Measurements from ENCODE around the gene HS3ST3B1.

The HS3ST3B1 gene

GRCh38 chr17:14346801-14347200 lies 45.9 kb downstream of the HS3ST3B1 start:
- H3K4me3 ChIP-seq (ENCODE audit: low read length) = no peak overlapping the region
- no peak for DNase-seq (ENCODE audit: low read depth)
- TF ChIP-seq CTCF (IDR thresholded peaks at IDR 0.05; ENCODE audit: insufficient read depth, low read depth, low read length, missing control alignments) = no peak

GRCh38 chr17:14351493-14351892 lies 50.6 kb downstream of the HS3ST3B1 start:
- DNase-seq (ENCODE audit: low read depth) = no peak
- no peak for TF ChIP-seq CTCF (IDR thresholded peaks at IDR 0.05; ENCODE audit: insufficient read depth, low read depth, low read length, missing control alignments)
- H3K4me3 ChIP-seq (ENCODE audit: low read length) = no peak overlapping the region

GRCh38 chr17:14352136-14352535 lies 51.3 kb downstream of the HS3ST3B1 start:
- DNase-seq (ENCODE audit: low read depth) = no peak
- no peak overlapping the region for H3K4me3 ChIP-seq (ENCODE audit: low read length)
- no peak for TF ChIP-seq CTCF (IDR thresholded peaks at IDR 0.05; ENCODE audit: insufficient read depth, low read depth, low read length, missing control alignments)

GRCh38 chr17:14353861-14354474 lies 53.1 kb downstream of the HS3ST3B1 start:
- H3K4me3 ChIP-seq (ENCODE audit: low read length) = no peak overlapping the region
- DNase-seq (ENCODE audit: low read depth) = no peak
- TF ChIP-seq CTCF (IDR thresholded peaks at IDR 0.05; ENCODE audit: insufficient read depth, low read depth, low read length, missing control alignments) = no peak

- H3K4me3 ChIP-seq (ENCODE audit: low read length) = no peak overlapping the region
- TF ChIP-seq CTCF (IDR thresholded peaks at IDR 0.05; ENCODE audit: insufficient read depth, low read depth, low read length, missing control alignments) = no peak
- no peak for DNase-seq (ENCODE audit: low read depth)
Observed at GRCh38 chr17:14354807-14355206, 53.9 kb downstream of the HS3ST3B1 start.

GRCh38 chr17:14355556-14355955 lies 54.7 kb downstream of the HS3ST3B1 start:
- no peak for TF ChIP-seq CTCF (IDR thresholded peaks at IDR 0.05; ENCODE audit: insufficient read depth, low read depth, low read length, missing control alignments)
- no peak overlapping the region for H3K4me3 ChIP-seq (ENCODE audit: low read length)
- no peak for DNase-seq (ENCODE audit: low read depth)

All from epithelial cell of esophagus (primary cell).